Activated CD4-positive, alpha-beta T cell treated with anti-CD3 and anti-CD28 coated beads, Interleukin-2, amount 50 U/mL, for 48 hours (primary cell): ENCODE data around the gene TMEM131.
A peak's percentile ranks its signal among the peaks of the same experiment; 100 is the strongest.

ENCODE experiments used
- DNase-seq, 2 experiments: peaks; one replicate each; pipeline ENCODE4 v3.0.0-alpha.2; 2020

TMEM131 gene

GRCh38 chr2:97735161-97735561 is 260.6 kb downstream of the TMEM131 start:
- DNase-seq: no peak

- DNase-seq: no peak
Observed at GRCh38 chr2:97734061-97735051, 261.4 kb downstream of the TMEM131 start.

GRCh38 chr2:97733341-97734035 is 262.3 kb downstream of the TMEM131 start:
- no peak for DNase-seq

- no peak for DNase-seq
Observed at GRCh38 chr2:97732436-97733340, 263.1 kb downstream of the TMEM131 start.

- no peak for DNase-seq
Observed at GRCh38 chr2:97731274-97732020, 264.3 kb downstream of the TMEM131 start.

- no peak for DNase-seq
Observed at GRCh38 chr2:97730245-97730644, 265.5 kb downstream of the TMEM131 start.

- DNase-seq: peak in 1 of 2 experiments; percentile 38
Observed at GRCh38 chr2:97728091-97728731, 267.5 kb downstream of the TMEM131 start.

GRCh38 chr2:97727296-97727695 is 268.5 kb downstream of the TMEM131 start:
- DNase-seq: no peak

GRCh38 chr2:97726261-97727064 is 269.3 kb downstream of the TMEM131 start:
- DNase-seq: no peak

GRCh38 chr2:97724946-97725688 is 270.6 kb downstream of the TMEM131 start:
- DNase-seq: no peak

- no peak for DNase-seq
Observed at GRCh38 chr2:97724501-97724900, 271.2 kb downstream of the TMEM131 start.

GRCh38 chr2:97724073-97724410 is 271.7 kb downstream of the TMEM131 start:
- no peak for DNase-seq

- no peak for DNase-seq
Observed at GRCh38 chr2:97723156-97724072, 272.3 kb downstream of the TMEM131 start.

GRCh38 chr2:97722227-97722626 is 273.5 kb downstream of the TMEM131 start:
- no peak for DNase-seq

- DNase-seq: no peak
Observed at GRCh38 chr2:97720746-97721145, 275.0 kb downstream of the TMEM131 start.

- DNase-seq: no peak
Observed at GRCh38 chr2:97719362-97720155, 276.2 kb downstream of the TMEM131 start.

GRCh38 chr2:97718942-97719341 is 276.8 kb downstream of the TMEM131 start:
- DNase-seq: no peak
